ENCODE data around the gene MASP2. TPM values are rescaled to one million over a fixed set of nuclear protein-coding genes. Genes with fewer than 3 reads are reported as not detected.

MASP2 gene
- total and polyA plus RNA-seq, 11 donors, result not detected

DNA sequence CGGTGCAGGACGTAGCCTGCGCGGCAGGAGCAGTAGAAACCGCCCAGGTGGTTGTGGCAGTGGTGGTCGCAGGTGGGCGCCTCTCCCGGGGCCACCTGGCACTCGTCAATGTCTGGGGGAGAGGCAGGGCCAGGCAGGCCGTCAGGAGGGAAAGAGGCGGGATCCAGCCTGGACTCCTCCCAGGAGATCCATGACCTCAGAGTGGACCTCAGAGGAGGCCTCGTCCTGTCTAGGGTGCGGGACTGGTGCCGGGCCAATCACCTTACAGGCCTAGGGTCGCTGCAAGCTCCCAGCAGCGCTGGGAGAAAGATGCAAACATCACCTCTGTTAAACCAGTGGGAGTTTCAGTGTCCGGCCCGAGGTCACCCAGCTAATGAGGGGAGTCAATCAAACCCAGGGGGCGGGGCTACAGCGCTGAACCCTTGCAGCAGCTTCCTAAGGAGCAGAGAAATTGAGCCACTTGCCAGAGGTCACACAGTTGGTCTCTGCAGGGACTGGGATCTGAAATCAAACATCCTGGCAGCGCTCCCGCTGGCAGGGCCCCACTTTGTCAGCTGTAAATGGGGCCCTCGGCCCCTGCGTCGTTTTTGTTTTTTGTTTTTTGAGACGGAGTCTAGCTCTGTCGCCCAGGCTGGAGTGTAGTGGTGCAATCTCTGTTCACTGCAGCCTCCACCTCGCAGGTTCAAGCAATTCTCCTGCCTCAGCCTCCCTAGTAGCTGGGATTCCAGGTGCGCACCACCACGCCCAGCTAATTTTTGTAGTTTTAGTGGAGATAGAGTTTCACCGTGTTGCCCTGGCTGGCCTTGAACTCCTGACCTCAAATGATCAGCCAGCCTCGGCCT is 1.4 kb downstream of the MASP2 start:
- Histone ChIP-seq H3K27ac (no peak overlapping the region), H3K27me3 (no peaks in the 10 kb centered on the region), H3K36me3 (no peaks in the 10 kb centered on the region), H3K4me3 (no peak overlapping the region), H3K9me3 (no peaks in the 10 kb centered on the region), H3K4me1 (no peaks in the 10 kb centered on the region)
- 56 to 68% (median 59%) methylated on average over 25 to 32 of the region's 32 CpGs for WGBS, 4 donors
- no peak for TF ChIP-seq POLR2A (IDR thresholded peaks at IDR 0.05)
- TF ChIP-seq, protein P1, sequence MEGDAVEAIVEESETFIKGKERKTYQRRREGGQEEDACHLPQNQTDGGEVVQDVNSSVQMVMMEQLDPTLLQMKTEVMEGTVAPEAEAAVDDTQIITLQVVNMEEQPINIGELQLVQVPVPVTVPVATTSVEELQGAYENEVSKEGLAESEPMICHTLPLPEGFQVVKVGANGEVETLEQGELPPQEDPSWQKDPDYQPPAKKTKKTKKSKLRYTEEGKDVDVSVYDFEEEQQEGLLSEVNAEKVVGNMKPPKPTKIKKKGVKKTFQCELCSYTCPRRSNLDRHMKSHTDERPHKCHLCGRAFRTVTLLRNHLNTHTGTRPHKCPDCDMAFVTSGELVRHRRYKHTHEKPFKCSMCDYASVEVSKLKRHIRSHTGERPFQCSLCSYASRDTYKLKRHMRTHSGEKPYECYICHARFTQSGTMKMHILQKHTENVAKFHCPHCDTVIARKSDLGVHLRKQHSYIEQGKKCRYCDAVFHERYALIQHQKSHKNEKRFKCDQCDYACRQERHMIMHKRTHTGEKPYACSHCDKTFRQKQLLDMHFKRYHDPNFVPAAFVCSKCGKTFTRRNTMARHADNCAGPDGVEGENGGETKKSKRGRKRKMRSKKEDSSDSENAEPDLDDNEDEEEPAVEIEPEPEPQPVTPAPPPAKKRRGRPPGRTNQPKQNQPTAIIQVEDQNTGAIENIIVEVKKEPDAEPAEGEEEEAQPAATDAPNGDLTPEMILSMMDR (IDR thresholded peaks at IDR 0.05), result no peak
- intact Hi-C loops (cut with DNase I), result loop anchor here in 1 of 10 donors (10.0 kb wide), 1 partner anchor 679 kb away; no protein-coding TSS in a partner anchor
- ATAC-seq, result peak in 1 of 4 donors; percentile 18
- no peak for DNase-seq

DNA sequence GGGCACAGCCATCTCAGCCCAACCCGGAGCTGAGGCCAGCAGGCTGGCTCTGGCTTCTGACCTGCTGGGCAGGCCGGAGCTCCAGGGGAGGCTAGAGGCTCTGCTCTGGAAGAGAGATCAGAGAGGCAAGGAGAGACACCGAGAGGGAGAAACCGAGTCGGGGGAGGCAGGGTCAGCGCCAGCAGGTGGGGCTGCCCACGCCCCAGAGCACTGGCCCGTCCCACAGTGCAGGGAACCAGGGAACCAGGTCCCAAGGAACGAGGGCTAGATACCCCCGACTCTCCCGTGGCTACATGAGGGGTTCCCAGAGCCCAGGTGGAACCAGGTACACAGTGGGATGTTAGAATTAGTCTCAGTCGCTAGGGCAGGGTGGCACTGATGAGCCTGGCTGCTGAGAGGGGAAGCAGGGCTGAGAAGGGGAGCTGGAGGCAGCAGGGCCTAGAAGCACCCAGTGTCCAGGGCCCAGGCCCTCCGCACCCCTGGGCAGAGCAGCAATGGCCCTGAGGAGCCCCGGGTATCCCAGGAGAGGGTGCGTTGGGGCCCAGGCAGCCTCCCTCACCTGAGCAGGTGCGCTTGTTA is 2.1 kb downstream of the MASP2 start:
- ATAC-seq, result peak in 1 of 4 donors; percentile 13
- Histone ChIP-seq H3K27ac (no peak overlapping the region), H3K4me1 (no peaks in the 10 kb centered on the region), H3K9me3 (no peaks in the 10 kb centered on the region), H3K4me3 (no peak overlapping the region), H3K27me3 (no peaks in the 10 kb centered on the region), H3K36me3 (no peaks in the 10 kb centered on the region)
- 83 to 88% (median 85%) methylated on average over 11 to 16 of the region's 16 CpGs for WGBS, 4 donors
- no peak for TF ChIP-seq POLR2A (IDR thresholded peaks at IDR 0.05)
- TF ChIP-seq, protein P1 (IDR thresholded peaks at IDR 0.05), result no peak
- DNase-seq, result no peak
- intact Hi-C loops (cut with DNase I), result loop anchor here in 1 of 10 donors (10.0 kb wide), 1 partner anchor 680 kb away; no protein-coding TSS in a partner anchor

DNA sequence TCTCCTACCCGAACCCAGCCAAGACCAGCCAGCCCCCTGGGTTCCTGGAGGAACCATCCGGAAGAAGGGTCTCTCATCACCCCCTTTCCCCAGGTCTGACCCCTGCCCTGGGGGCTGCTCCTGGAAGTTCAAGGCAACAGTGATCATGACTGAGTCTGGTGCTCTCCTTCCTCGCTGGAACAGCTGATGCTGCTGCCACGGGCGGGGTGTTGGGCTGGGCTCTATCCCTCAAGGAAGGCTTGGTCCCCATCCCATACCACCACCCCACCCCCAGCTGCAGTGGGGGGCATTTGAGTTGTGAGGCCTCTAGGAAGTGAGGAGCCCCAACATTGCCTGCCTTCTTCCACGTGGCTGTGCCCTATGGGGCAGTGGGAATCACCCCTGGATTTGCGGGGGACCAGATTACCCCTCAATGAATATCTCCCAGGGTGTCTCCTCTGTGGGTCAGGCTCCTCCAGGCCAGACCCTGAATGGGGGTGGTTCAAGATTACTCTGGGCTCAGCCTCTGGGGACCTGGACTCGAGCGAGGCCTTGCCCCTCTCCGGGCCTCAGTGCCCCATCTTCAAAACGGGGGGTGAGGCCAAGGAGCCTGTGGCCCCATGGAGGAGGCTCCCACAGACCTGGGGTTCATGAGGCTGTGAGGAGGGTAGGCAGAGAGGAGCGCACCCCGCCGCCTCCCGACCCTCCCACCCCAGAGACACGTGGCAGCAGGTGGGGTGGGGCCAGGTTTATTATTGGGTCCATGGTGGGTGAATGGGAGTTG is 2.8 kb downstream of the MASP2 start:
- TF ChIP-seq POLR2A (IDR thresholded peaks at IDR 0.05), result no peak
- TF ChIP-seq, protein P1 (IDR thresholded peaks at IDR 0.05), result no peak
- Histone ChIP-seq H3K27ac (no peak overlapping the region), H3K4me1 (no peaks in the 10 kb centered on the region), H3K27me3 (no peaks in the 10 kb centered on the region), H3K9me3 (no peaks in the 10 kb centered on the region), H3K4me3 (no peak overlapping the region), H3K36me3 (no peaks in the 10 kb centered on the region)
- DNase-seq (no peak), ATAC-seq (no peak)
- intact Hi-C loops (cut with DNase I), result loop anchor here in 1 of 10 donors (10.0 kb wide), 1 partner anchor 681 kb away; no protein-coding TSS in a partner anchor
- 78 to 80% (median 80%) methylated on average over 14 to 16 of the region's 16 CpGs for WGBS, 4 donors
